IgD-negative memory B cell (primary cell): ENCODE measurements around the gene PDE3A. TPM values are rescaled to one million over a fixed set of nuclear protein-coding genes. Genes with fewer than 3 reads are reported as not detected.
"Not testable (repeated sequence)": the region's sequence is repeated elsewhere in the genome, so short reads cannot be mapped to it uniquely, and the experiment has no call there.

Source experiments
- H3K27ac Mint-ChIP-seq, 3 donors: one replicate each; pipeline ENCODE4 v1.8.0; 2020 to 2022; ENCODE audit warnings: mild to moderate bottlenecking in 3 of 3, mixed read lengths in 3 of 3, moderate library complexity in 1 of 3
- H3K27me3 Mint-ChIP-seq: one replicate; pipeline ENCODE4 v1.8.0; 2021; ENCODE audit warnings: mixed read lengths
- H3K36me3 Mint-ChIP-seq: one replicate; pipeline ENCODE4 v1.8.0; 2020; ENCODE audit warnings: mild to moderate bottlenecking, mixed read lengths
- H3K4me1 Mint-ChIP-seq, 3 donors: one replicate each; pipeline ENCODE4 v1.8.0; 2020 to 2022; ENCODE audit warnings: mixed read lengths in 3 of 3, mild to moderate bottlenecking in 1 of 3
- H3K4me3 Mint-ChIP-seq, 4 donors: one replicate each; pipeline ENCODE4 v1.8.0; 2020 to 2022; ENCODE audit warnings: mild to moderate bottlenecking in 4 of 4, mixed read lengths in 4 of 4, moderate library complexity in 3 of 4
- H3K9me3 Mint-ChIP-seq, 3 donors: one replicate each; pipeline ENCODE4 v1.8.0; 2020 to 2021; ENCODE audit warnings: mixed read lengths in 3 of 3, mild to moderate bottlenecking in 1 of 3
- polyA plus RNA-seq: library from polyadenylated mRNA; unstranded; fragments of 300-500 nt; fragmentation: Illumina TruSeq; gene quantifications from one replicate; pipeline ENCODE4 v1.2.3, GENCODE V29; 2021

The PDE3A gene
- polyA plus RNA-seq, 1 donor from 2014 or later: not detected

GRCh38 chr12:20367583-20368113, 689 bp upstream of the PDE3A start:
- no peaks in the 10 kb centered on the region for H3K36me3 Mint-ChIP-seq
- no peak overlapping the region for H3K4me3 Mint-ChIP-seq
- H3K9me3 Mint-ChIP-seq: peaks cover under 1 to 3% (median 2%) of the 10 kb centered on the region in 3 donors

GRCh38 chr12:20368651-20369304, 441 bp downstream of the PDE3A start:
- Mint-ChIP-seq H3K4me3 (no peak overlapping the region), H3K9me3 (peaks cover 0 to 3% (median 2%) of the 10 kb centered on the region in 3 donors), H3K36me3 (peaks cover 1% of the 10 kb centered on the region), H3K4me1 (no peaks in the 10 kb centered on the region), H3K27me3 (peaks cover 13% of the 10 kb centered on the region), H3K27ac (no peak overlapping the region)

More at GRCh38 chr12:20367583-20368113, 689 bp upstream of the PDE3A start:
- Mint-ChIP-seq H3K4me1 (no peaks in the 10 kb centered on the region), H3K27me3 (peaks cover 13% of the 10 kb centered on the region), H3K27ac (no peak overlapping the region)

GRCh38 chr12:20369305-20370013, 1.1 kb downstream of the PDE3A start:
- no peak overlapping the region for H3K27ac Mint-ChIP-seq

GRCh38 chr12:20370014-20370386, 1.7 kb downstream of the PDE3A start:
- Mint-ChIP-seq H3K4me3 (no peak overlapping the region), H3K36me3 (peaks cover 1% of the 10 kb centered on the region), H3K4me1 (no peaks in the 10 kb centered on the region), H3K27ac (no peak overlapping the region), H3K27me3 (peaks cover 13% of the 10 kb centered on the region), H3K9me3 (peaks cover 0 to 3% (median 0%) of the 10 kb centered on the region in 3 donors)

More at GRCh38 chr12:20369305-20370013, 1.1 kb downstream of the PDE3A start:
- Mint-ChIP-seq H3K36me3 (peaks cover 1% of the 10 kb centered on the region), H3K4me1 (no peaks in the 10 kb centered on the region), H3K27me3 (peaks cover 13% of the 10 kb centered on the region), H3K4me3 (no peak overlapping the region), H3K9me3 (peaks cover 0 to 3% (median 2%) of the 10 kb centered on the region in 3 donors)

GRCh38 chr12:20370866-20371519, 2.7 kb downstream of the PDE3A start:
- Mint-ChIP-seq H3K27me3 (peaks cover 10% of the 10 kb centered on the region), H3K36me3 (peaks cover 1% of the 10 kb centered on the region), H3K9me3 (peaks cover 0 to 3% (median 0%) of the 10 kb centered on the region in 3 donors), H3K4me3 (no peak overlapping the region), H3K4me1 (no peaks in the 10 kb centered on the region), H3K27ac (no peak overlapping the region)

GRCh38 chr12:20372326-20373096, 4.2 kb downstream of the PDE3A start:
- Mint-ChIP-seq H3K27me3 (peaks cover 10% of the 10 kb centered on the region), H3K9me3 (peaks cover 0 to 3% (median 0%) of the 10 kb centered on the region in 3 donors), H3K27ac (no peak overlapping the region), H3K4me1 (no peaks in the 10 kb centered on the region), H3K4me3 (no peak overlapping the region), H3K36me3 (peaks cover 1% of the 10 kb centered on the region)

- H3K4me1 Mint-ChIP-seq: no peaks in the 10 kb centered on the region
- H3K27ac Mint-ChIP-seq: no peak overlapping the region
- H3K4me3 Mint-ChIP-seq: no peak overlapping the region
- peaks cover 4% of the 10 kb centered on the region for H3K27me3 Mint-ChIP-seq
- H3K36me3 Mint-ChIP-seq: peaks cover 1% of the 10 kb centered on the region
- H3K9me3 Mint-ChIP-seq: peaks cover 0 to 4% (median 0%) of the 10 kb centered on the region in 3 donors
These were observed 6.5 kb downstream of the PDE3A start for GRCh38 chr12:20374795-20375194.

- Mint-ChIP-seq H3K9me3 (peaks cover 0 to 4% (median 0%) of the 10 kb centered on the region in 3 donors), H3K4me1 (no peaks in the 10 kb centered on the region), H3K4me3 (no peak overlapping the region), H3K27me3 (no peaks in the 10 kb centered on the region), H3K27ac (no peak overlapping the region), H3K36me3 (peaks cover 1% of the 10 kb centered on the region)
These were observed 7.2 kb downstream of the PDE3A start for GRCh38 chr12:20375560-20375959.

- no peak overlapping the region for H3K4me3 Mint-ChIP-seq
- H3K27ac Mint-ChIP-seq: no peak overlapping the region
- no peaks in the 10 kb centered on the region for H3K4me1 Mint-ChIP-seq
- H3K27me3 Mint-ChIP-seq: no peaks in the 10 kb centered on the region
- H3K36me3 Mint-ChIP-seq: peaks cover 1% of the 10 kb centered on the region
- H3K9me3 Mint-ChIP-seq: peaks cover 0 to 4% (median 0%) of the 10 kb centered on the region in 3 donors
These were observed 8.6 kb downstream of the PDE3A start for GRCh38 chr12:20376984-20377383.

GRCh38 chr12:20377750-20378149, 9.4 kb downstream of the PDE3A start:
- Mint-ChIP-seq H3K9me3 (peaks cover 0 to 4% (median 1%) of the 10 kb centered on the region in 3 donors), H3K4me3 (no peak overlapping the region), H3K27me3 (no peaks in the 10 kb centered on the region), H3K4me1 (no peaks in the 10 kb centered on the region), H3K27ac (no peak overlapping the region), H3K36me3 (peaks cover 1% of the 10 kb centered on the region)

- H3K4me1 Mint-ChIP-seq: no peaks in the 10 kb centered on the region
- H3K27ac Mint-ChIP-seq: no peak overlapping the region
- H3K9me3 Mint-ChIP-seq: peaks cover 3 to 8% (median 4%) of the 10 kb centered on the region in 3 donors
- H3K4me3 Mint-ChIP-seq: no peak overlapping the region
- H3K27me3 Mint-ChIP-seq: no peaks in the 10 kb centered on the region
- H3K36me3 Mint-ChIP-seq: no peaks in the 10 kb centered on the region
These were observed 13.8 kb downstream of the PDE3A start for GRCh38 chr12:20382117-20382516.

- Mint-ChIP-seq H3K27ac (no peak overlapping the region), H3K27me3 (no peaks in the 10 kb centered on the region), H3K4me3 (no peak overlapping the region), H3K36me3 (no peaks in the 10 kb centered on the region), H3K4me1 (no peaks in the 10 kb centered on the region), H3K9me3 (peaks cover 3 to 8% (median 4%) of the 10 kb centered on the region in 3 donors)
These were observed 15.3 kb downstream of the PDE3A start for GRCh38 chr12:20383612-20384011.

GRCh38 chr12:20384836-20385235, 16.5 kb downstream of the PDE3A start:
- not testable (repeated sequence) for H3K4me3 Mint-ChIP-seq, H3K9me3 Mint-ChIP-seq, H3K4me1 Mint-ChIP-seq, H3K27me3 Mint-ChIP-seq, H3K36me3 Mint-ChIP-seq, H3K27ac Mint-ChIP-seq

GRCh38 chr12:20390846-20391245, 22.5 kb downstream of the PDE3A start:
- Mint-ChIP-seq H3K27ac (no peak overlapping the region), H3K36me3 (peaks cover 1% of the 10 kb centered on the region), H3K4me1 (peaks cover 0 to 2% (median 0%) of the 10 kb centered on the region in 3 donors), H3K4me3 (no peak overlapping the region), H3K27me3 (no peaks in the 10 kb centered on the region), H3K9me3 (peaks cover 1 to 6% (median 4%) of the 10 kb centered on the region in 3 donors)
